ENCODE data around the gene CERS6.
"Not testable (repeated sequence)": the region's sequence is repeated elsewhere in the genome, so short reads cannot be mapped to it uniquely, and the experiment has no call there.

DNA sequence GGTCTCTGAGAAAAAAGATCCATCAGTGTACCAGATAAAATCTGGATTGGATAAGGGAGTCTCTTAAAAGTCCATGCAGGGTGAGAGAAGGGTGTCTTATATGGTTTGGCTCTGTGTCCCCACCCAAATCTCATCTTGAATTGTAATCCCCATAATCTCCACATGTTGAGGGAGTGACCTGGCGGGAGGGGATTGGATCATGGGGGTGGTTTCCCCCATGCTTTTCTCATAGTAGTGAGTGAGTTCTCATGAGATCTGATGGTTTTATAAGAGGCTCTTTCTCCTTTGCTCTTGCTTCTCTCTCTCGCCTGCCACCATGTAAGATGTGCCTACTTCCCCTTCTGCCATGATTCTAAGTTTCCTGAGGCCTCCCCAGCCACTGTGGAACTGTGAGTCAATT is 46.8 kb downstream of the CERS6 start:
- TF ChIP-seq, protein P1, sequence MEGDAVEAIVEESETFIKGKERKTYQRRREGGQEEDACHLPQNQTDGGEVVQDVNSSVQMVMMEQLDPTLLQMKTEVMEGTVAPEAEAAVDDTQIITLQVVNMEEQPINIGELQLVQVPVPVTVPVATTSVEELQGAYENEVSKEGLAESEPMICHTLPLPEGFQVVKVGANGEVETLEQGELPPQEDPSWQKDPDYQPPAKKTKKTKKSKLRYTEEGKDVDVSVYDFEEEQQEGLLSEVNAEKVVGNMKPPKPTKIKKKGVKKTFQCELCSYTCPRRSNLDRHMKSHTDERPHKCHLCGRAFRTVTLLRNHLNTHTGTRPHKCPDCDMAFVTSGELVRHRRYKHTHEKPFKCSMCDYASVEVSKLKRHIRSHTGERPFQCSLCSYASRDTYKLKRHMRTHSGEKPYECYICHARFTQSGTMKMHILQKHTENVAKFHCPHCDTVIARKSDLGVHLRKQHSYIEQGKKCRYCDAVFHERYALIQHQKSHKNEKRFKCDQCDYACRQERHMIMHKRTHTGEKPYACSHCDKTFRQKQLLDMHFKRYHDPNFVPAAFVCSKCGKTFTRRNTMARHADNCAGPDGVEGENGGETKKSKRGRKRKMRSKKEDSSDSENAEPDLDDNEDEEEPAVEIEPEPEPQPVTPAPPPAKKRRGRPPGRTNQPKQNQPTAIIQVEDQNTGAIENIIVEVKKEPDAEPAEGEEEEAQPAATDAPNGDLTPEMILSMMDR (IDR thresholded peaks at IDR 0.05): not testable (repeated sequence)
- not testable (repeated sequence) for TF ChIP-seq POLR2AphosphoS5 (IDR thresholded peaks at IDR 0.05; ENCODE audit: low read depth, low read length); TCF7L2 (IDR thresholded peaks at IDR 0.05; ENCODE audit: low read depth, low read length); SIN3A (IDR thresholded peaks at IDR 0.05; ENCODE audit: borderline replicate concordance, insufficient read depth, low read depth, low read length)
- TF ChIP-seq, protein P2, sequence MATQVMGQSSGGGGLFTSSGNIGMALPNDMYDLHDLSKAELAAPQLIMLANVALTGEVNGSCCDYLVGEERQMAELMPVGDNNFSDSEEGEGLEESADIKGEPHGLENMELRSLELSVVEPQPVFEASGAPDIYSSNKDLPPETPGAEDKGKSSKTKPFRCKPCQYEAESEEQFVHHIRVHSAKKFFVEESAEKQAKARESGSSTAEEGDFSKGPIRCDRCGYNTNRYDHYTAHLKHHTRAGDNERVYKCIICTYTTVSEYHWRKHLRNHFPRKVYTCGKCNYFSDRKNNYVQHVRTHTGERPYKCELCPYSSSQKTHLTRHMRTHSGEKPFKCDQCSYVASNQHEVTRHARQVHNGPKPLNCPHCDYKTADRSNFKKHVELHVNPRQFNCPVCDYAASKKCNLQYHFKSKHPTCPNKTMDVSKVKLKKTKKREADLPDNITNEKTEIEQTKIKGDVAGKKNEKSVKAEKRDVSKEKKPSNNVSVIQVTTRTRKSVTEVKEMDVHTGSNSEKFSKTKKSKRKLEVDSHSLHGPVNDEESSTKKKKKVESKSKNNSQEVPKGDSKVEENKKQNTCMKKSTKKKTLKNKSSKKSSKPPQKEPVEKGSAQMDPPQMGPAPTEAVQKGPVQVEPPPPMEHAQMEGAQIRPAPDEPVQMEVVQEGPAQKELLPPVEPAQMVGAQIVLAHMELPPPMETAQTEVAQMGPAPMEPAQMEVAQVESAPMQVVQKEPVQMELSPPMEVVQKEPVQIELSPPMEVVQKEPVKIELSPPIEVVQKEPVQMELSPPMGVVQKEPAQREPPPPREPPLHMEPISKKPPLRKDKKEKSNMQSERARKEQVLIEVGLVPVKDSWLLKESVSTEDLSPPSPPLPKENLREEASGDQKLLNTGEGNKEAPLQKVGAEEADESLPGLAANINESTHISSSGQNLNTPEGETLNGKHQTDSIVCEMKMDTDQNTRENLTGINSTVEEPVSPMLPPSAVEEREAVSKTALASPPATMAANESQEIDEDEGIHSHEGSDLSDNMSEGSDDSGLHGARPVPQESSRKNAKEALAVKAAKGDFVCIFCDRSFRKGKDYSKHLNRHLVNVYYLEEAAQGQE (IDR thresholded peaks at IDR 0.05; ENCODE audit: insufficient read depth in 1 of 2, low read depth in 2 of 2, low read length in 1 of 2): not testable (repeated sequence)
